GM18907 (cell line): ENCODE measurements around the gene PARD3.
"Not testable (repeated sequence)": the region's sequence is repeated elsewhere in the genome, so short reads cannot be mapped to it uniquely, and the experiment has no call there.

Source experiments
- ATAC-seq: cut with Tn5 transposase; IDR thresholded peaks from one replicate; pipeline ENCODE4 v1.9.1; 2021; ENCODE audit warnings: mild to moderate bottlenecking, moderate library complexity; ENCODE audit not compliant: unreplicated experiment

Gene PARD3

DNA sequence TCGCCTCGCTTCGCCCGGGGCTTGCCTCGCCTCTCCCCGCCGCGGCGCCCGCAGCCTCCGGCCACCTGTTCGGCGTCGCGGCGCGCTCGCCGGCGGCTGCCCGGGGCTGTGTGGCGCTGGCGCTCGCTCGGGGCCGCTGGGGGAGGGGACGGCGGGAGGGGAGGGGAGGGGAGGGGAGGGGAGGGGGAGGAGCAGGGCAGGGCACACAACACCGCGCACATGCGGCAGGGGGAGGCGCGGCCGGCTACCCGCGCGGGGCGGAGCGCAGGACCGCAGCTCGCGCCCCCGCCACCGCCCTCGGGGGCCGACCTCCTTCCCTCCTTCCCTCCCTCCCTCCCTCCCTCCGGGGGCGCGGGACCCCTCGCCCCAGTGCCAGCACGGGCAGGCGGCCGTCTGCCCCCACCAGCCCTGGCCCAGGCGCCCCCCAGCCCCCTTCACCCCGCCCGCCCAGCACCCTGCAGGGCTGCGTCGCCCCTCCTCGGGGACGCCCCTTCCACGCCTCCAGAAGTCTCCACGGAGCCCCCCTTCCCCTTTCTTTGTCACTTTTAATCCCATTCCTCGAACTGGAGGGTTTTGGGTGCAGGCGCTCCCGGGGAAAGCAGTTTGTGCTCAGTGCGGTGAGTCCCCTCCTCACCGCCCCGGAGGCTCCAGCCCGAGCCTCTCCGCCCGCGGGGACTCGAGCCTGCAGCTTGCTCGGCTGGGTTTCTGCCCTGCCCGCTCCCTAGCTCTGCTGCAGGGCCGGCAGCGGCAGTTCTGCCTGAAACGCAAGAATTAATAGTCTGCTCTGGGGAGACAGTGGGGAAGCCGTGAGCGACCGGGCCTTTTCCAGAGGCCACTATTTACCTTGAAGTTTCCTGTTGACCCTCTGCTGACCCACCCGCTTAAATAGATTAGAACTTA lies at the start of gene PARD3:
TSS of gene PARD3 (minus strand) at position 112 of the 900 bp plus-strand sequence. CDS start 301 bp downstream, outside the sequence.
- peak; percentile 60 for ATAC-seq

DNA sequence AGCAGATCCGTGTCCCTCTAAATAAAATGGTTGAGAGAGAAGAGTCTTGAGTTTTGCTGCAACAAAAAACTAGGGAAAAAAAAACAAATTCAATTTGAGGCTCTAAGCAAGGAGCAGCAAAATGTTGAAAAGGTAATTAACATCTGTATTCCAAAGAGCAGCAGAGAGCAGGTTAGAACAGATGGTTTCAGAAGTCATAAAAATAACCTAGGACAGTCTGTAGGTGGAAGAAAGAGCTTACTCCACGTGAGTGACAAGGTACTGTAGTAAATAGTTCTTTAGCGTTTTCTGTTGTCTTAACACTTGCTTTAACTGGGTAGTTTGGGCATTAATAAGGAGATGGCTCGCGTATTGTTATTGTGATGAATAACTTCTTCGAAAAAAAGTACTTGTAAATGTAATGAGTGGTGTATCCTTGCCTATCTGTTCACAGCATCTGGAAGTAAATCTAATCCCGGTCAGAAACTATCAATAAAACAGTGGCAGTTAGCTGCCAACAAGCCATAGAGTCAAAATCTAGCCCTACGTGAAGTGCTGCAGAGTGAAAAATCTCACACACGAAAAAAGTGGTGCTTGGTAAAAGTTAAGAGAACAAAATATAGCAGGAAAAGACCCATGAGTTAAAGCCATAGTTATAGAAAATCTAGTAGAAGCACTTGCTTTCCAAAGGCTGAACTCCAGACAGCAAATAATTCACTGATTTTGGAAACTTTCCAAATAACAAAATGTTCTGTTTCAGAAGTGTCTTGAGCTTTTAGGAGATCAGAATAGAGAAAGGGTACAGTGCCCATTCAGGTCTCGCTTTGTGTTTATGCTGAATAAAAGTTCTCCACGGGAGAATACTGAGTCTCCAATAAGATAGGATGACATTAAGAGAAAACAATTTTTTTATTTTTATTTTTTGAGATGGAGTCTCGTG lies 49.3 kb upstream of the PARD3 start:
- no peak for ATAC-seq

DNA sequence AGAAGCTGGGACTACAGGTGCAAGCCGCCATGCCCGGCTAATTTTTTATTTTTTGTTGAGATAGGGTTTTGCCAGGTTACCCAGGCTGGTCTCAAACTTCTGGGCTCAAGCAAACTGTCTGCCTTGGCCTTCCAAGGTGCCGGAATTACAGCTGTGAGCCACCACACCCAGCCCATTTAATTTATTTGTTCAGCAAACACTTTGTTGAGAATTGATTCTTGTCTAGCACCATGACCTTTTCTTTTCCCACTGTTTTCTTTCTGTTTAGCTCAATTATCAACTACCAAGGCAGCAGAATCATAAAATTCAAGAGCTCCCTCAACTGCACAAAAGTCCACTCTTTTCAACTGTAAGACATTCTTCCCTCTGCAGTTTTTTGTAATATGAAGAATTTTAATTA lies 47.8 kb upstream of the PARD3 start:
- ATAC-seq = no peak

DNA sequence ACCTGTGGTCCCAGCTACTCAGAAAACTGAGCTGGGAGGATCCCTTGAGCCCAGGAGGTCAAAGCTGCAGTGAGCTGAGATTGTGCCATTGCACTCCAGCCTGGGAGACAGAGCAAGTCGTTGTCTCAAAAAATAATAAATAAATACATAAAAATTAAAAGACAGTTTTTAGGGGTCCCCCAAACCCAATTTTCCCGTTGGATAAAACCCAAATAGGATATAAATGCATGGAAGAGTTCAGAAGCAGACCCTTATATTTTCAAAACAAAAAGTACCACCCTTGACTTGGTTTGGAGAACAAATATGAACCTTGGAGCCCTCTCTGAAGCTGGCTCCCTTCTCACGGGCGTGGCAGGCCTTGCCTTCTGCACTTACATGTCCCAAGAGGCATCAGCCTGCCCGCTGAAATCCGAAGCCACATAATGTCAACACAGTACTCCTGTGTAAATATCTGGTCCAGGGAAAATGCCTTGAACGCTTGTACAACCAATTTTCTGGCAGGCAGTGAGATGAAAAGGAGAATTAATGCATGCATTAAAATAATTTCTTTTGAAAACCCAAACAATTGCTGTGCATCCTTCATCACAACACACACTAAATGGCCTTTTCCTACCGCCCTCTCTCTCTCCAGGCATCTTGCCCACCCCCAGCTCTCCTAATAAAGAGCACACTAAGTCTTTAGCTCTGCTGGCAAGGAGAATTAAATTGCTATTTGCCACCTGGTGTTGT lies 46.4 kb upstream of the PARD3 start:
- no peak for ATAC-seq

DNA sequence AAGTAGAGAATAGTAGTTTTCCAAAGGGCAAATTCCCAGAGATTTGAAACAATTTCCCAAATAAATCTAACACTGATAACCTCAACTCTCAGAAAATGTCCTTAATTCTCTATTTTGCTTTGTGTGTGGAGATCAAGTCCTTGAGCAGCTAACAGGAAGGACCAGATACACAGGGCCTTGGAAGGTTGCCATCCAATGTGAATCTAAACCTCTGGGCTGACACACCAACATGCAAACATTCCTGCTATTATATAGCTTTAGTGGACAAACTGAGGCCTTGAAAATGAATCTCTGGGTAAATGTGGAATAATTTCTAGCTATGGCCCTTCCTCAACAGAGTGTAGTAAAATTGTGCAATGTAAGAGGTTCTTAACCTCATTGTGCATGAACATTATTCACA lies 44.1 kb upstream of the PARD3 start:
- ATAC-seq = no peak

DNA sequence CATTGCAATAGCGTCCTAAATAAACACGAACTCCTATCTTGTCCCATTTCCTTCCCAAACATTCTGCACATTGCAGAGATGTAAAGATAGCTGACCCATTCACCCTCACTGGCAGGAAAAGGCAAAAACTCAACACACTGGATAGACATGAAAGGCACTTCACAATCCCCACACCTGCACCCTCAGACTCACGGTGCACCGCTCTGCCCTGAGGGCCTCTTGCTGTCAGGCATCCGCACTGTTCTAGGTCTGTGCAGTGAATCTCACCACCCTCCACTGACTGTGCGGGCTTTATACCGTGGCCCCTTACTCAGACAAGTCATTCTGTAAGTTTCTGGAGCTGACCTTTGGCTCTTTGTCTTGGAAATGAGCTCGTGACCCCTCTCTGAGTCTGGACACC lies 42.9 kb upstream of the PARD3 start:
- ATAC-seq = no peak

DNA sequence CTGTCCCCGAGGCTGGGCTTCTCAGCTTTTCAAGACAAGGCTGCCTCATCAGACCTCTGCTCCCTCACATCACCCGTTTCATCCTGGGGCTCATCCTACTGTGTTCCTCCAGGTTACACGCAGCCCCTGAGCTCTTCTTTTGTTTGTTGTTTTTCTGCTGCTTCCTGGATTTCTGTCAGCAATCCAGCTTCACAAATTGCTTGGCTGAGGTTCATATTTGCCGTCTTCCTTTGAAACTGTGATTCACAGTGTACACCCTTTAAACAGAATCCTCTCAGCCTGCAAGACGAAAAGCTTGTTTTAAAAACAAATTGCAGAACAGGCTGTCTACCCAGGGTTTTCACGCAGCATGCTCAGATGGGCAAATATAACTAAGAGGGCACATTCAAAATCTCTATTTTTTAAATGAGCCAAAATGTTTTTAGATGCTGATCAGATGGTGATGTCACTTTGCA lies 39.1 kb upstream of the PARD3 start:
- no peak for ATAC-seq

DNA sequence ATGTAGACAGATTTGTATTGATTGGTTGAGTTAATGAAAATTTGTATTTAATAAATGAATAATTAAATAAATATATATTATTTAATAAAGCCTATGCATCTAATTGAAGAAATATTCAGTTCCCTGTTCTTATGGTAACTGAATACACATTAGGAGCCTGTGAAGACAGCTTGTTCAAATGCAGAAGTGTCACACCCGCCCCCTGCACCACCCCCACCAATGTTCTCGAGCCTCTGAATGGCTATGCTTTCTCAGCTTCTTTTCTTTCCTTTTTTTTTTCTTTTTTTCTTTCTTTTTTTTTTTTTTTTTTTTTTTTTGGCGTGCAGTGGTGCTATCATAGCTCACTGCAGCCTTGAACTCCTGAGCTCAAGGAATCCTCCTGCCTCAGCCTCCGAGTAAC lies 38.3 kb upstream of the PARD3 start:
- ATAC-seq = no peak

DNA sequence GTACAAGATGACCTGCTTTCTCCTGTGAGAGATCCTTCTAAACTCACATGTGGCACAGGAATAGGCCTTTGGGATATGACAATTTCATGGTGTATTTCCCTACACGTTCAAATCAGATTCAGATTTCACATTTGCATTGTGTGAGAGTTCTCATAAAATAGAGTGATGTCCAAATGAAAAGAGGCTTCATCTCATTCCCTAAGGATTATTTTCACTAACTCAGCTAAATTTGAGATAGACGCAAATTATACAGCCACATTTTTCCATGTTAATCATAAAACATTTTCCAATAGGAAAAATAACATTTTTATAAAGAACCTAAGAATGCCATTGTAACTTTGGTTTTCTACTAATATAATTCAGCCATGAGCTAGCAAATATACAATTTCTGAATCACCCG lies 35.5 kb upstream of the PARD3 start:
- ATAC-seq = no peak

DNA sequence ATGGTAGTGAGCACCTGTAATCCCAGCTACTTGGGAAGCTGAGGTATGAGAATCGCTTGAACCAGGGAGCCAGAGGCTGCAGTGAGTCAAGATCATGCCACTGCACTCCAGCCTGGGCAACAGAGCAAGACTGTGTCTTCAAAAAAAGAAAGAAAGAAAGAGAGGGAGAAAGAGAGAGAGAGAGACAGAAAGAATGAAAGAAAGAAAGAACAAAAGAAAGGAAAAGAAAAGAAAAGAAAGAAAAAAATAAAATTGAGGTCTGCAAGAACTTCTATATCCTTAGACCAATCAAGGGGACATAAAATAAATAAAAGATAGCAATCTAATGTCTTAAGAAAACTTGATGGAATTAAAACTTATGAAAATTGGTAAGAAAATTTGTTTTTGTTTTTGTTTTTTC lies 34.9 kb upstream of the PARD3 start:
- no peak for ATAC-seq

DNA sequence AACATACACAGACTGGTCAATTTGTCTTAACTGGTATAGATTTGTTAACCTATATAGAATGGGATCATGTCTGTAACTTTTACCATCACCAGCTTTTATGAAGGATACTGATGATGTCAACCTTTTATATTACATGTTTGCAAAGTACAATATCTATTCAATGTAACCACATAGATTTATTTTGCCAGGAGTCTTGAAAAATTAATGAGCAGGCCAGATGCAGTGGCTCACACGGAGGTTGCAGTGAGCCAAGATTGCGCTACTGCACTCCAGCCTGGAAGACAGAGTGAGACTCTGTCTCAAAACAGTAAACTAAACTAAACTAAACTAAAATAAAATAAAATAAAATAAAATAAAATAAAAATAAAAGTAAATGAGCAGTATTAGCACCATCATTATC lies 30.0 kb upstream of the PARD3 start:
- ATAC-seq = no peak

DNA sequence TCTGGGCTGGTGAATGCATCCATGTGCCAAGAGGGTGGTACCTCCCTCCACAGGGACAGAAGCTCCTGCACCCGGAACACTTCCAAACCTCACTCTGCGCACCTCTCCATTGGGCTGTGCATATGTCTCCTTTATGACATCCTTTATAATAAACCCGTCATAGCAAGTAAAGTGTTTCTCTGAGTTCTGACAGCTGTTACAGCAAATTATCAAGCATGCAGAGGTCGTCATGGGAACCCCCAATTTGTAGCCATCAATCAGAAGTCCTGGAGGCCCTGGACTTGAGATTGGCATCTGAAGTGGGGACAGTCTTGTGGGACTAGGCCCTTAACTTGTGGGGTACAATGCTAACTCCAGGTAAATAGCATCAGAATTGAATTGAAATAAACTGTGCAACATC lies 29.4 kb upstream of the PARD3 start:
- no peak for ATAC-seq

DNA sequence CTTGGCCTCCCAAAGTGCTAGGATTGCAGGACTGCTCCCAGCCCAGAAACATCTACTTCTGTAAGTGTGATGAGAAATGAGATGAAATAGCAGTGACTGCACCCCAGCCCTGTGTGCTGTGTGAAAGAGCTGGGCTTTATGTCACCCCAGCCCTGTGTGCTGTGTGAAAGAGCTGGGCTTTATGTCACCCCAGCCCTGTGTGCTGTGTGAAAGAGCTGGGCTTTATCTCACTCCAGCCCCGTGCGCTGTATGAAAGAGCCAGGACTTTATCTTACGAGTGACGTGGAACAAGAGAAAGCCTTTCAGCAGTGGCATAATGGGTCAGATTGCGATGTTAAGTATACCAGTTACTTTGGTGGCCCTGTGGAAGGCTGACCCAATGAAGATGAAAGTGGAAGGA lies 28.4 kb upstream of the PARD3 start:
- ATAC-seq = not testable (repeated sequence)

DNA sequence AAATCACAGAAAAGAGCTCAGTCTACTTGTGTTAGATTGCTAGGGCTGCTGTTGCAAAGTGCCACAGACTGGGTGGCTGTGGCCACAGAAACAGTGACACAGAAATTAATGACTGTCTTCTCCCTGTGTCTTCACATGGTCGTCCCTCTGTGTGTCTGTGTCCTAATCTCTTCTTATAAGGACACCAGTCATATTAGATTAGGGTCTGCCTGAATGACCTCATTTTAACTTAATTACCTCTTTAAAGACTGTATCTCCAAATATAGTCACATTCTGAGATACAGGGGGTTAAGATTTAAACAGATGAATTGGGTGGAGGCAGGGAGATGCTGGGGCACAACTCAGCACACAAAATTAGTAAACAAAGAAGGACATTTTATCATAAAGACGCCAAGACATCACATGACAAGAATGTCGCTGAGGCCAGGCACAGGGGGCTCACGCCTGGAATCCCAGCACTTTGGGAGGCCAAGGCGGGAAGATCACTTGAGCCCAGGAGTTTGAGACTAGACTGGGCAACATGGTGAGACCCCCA lies 23.3 kb upstream of the PARD3 start:
- no peak for ATAC-seq

DNA sequence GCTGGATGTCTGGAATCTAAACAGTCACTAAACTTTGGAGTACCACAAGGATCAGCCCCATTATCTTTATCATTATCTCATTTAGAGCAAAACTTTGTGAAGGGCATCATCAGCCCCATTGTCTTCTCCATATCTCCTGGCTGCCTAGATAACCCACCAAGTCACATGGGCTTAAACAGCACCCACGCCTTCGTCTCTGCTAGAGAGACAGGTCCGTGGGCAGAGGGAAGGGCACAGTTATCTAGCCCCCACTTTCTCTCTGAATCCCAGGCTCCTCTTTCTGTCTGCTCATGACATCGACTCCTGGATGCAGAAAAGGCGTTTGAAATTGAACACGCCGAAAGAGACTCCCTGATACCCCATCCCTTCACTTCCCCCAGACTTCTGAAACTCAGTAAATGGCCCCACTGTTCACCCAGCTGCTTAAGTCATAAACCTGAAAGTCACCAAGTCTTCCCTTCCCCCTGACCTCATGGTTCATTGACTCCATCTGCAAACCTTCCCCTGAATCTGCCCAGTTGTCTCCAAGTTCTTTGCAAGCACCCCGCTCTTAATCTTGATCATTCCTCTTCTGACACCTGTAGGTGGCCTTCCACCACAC lies 20.9 kb upstream of the PARD3 start:
- ATAC-seq = peak; percentile 88

DNA sequence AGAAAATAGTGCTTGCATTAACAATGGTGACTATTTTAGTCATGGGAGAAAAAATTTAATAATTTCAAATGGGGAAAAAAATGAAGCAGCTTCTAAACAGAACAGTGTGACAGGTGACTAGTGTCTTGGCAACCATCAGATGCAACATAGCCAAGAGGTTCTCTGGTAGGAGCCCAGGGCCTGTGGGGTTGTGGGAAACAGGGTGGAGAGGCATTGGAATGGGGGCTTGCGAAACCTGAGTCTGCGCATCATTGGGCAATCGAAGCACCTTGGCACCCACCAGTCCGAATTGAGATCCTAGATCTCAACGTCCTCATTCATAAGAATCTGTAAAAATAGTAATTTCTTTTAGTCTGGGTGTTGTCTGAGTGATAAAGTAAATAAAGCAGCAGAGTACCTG lies 19.2 kb upstream of the PARD3 start:
- no peak for ATAC-seq

DNA sequence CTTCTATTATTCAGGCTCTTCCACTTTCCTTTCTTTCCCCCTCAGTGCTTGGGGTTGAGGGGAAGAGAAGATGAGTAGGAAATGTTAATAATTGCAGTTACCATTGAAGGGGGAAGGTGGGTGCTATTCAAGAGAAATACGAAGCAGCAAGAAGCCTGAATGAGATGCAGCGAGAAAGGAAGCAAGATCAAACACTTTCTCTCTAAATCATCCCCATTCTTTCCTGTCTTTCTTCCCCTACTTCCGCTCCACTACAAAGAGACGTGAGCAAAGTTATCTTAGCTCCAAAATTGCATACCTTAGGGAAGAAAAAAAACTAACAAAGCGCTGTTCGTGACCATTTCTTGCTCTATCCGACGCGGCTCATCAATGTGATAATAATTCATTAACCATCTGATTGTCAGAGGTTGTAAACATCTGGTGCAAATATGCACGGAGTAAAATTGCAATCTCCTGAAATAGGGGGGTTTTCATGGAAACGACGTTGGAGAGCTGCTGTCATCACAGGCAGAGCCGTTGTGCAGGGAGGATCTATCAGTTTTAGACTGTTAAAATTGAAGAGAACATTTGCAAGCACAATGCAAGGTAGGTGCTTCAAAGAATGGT lies 15.2 kb upstream of the PARD3 start:
- no peak for ATAC-seq

DNA sequence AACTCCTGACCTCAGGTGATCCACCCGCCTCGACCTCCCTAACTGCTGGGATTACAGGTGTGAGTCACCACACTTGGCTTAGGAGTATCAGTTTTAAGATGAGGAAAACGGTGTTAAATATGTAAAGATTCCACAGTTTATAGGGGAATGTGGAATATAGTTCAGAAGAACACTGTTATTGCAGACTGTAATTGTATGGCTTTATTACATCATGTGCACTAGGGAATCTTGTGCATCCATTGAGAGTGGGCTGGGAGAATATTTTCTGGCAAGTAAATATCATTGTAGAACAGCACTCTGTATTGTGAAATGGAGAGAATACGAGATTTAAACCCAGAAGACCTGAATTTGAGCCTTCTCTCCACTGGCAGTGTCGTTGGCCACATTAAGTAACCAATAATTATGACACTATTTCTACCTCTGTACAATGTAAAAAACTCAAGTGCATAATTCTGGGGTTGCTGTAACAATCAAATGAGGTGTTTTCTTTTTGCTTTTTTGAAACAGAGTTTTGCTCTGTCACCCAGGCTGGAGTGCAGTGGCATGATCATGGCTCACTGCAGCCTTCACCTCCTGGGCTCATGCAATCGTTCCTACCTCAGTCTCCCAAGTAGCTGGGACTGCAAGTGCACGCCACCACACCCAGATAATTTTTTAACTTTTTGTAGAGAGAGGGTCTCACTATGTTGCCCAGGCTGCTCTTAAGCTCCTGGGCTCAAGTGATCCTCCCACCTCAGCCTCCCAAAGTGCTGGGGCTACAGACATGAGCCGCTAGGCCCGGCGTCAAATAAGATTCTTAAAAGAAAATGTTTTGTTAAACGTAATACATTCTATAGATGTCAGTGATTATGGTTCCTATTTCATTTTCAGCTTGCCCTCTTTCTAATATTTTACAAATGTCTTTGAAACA lies 12.0 kb upstream of the PARD3 start:
- ATAC-seq = no peak

DNA sequence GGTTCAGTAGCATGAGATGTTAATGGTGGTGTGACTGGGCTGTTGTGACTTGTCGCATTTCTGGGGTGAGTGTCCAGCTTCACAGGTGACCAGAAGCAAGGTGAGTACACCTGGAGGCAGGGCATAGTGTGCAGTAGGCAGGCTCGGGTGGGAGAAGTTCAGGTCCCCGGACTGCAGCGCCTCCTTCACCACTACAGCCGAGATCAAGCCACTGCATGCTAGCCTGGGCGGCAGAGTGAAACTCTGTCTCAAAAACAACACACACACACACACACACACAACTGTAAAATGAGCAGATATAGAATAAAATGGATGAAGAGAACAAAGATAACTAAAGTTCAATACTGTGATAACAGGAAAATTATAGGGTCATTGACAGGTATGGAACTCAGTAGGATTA lies 11.1 kb upstream of the PARD3 start:
- ATAC-seq = no peak
